Measurements from ENCODE around the gene DNMBP.
"Not testable (repeated sequence)": the region's sequence is repeated elsewhere in the genome, so short reads cannot be mapped to it uniquely, and the experiment has no call there.

The DNMBP gene

DNA sequence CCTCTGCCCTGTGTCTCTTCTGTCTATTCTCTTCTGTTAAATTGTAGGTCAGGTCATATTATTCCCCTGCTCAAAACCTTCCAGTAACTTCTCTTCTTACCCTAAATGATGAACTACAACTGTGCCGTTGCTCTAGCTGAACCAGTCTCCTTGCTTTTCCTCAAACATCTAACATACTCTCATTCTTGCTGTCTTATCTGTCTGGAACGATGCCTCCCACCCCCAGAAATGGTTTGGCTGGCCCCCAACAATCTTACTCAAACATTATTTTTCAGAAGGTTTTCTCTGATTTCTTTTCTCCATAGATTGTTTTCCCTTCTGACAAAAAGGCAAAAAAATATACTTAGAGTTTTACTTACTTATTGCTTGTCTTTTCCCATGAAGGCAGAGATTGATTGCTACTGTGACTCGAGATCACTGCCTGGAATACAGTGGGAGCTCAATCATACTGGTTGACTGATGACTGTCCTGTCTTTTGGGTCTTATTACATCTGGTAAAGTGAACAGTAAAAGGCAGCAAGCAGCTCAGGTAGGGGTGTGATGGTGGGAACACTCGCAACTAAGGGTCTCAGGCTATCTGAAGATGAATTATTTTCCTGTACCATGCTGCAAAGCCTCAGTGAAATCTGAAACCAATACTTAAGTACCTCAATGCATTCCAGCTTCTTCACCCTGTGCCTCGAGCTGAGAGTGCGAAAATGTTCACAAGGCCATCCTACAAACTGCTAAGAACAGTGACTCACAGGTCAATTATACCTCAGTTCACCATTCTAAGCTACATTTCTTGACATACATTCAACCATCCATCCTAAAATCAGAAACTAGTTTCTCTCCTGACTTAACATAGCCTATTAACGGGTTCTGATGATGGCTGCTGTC lies 67.6 kb downstream of the DNMBP start:
- Histone ChIP-seq H3K4ac (ENCODE audit: low read depth in 1 of 2, low read length in 2 of 2) (no peak overlapping the region), H4K91ac (ENCODE audit: low read length) (no peak overlapping the region), H3K27me3 (ENCODE audit: control insufficient read depth in 1 of 2, insufficient read depth in 1 of 2, low read length in 2 of 2) (no peaks in the 10 kb centered on the region), H3K18ac (ENCODE audit: low read depth in 1 of 2, low read length in 2 of 2) (peak overlapping the region; percentile 24 to 75), H4K8ac (ENCODE audit: low read length) (peak overlapping the region; percentile 64), H3K23ac (ENCODE audit: low read length in 2 of 2) (no peak overlapping the region), H3K27ac (ENCODE audit: low read length, poor library complexity, severe bottlenecking) (peak overlapping the region; percentile 82), H2AFZ (ENCODE audit: low read depth, low read length) (no peak overlapping the region), H3K9ac (ENCODE audit: low read length) (peak overlapping the region; percentile 20), H3K4me1 (ENCODE audit: control insufficient read depth, insufficient read depth, low read depth, low read length) (peaks cover 15% of the 10 kb centered on the region), H2BK120ac (ENCODE audit: low read depth, low read length) (no peak overlapping the region), H3K4me3 (ENCODE audit: insufficient read depth in 1 of 2, low read depth in 1 of 2, low read length in 2 of 2) (no peak overlapping the region), H3K9me3 (ENCODE audit: control insufficient read depth, low read length) (no peaks in the 10 kb centered on the region), H2AK5ac (ENCODE audit: low read length, severe bottlenecking) (peak overlapping the region; percentile 96), H2BK15ac (ENCODE audit: low read depth, poor library complexity, severe bottlenecking) (no peak overlapping the region), H3K79me1 (replicated peaks; ENCODE audit: low read length, poor library complexity, severe bottlenecking) (peaks cover 24% of the 10 kb centered on the region), H2BK12ac (ENCODE audit: low read length in 2 of 2) (peak overlapping the region in 1 of 2 experiments; percentile 84), H2BK5ac (ENCODE audit: low read depth, low read length, poor library complexity, severe bottlenecking) (no peak overlapping the region), H3K36me3 (ENCODE audit: control insufficient read depth in 1 of 2, insufficient read depth in 2 of 2, low read depth in 1 of 2, low read length in 2 of 2) (peaks cover 10 to 41% of the 10 kb centered on the region in 2 experiments), H3K14ac (ENCODE audit: low read length in 2 of 2) (peak overlapping the region in 1 of 2 experiments; percentile 48), H3K4me2 (ENCODE audit: low read length, poor library complexity, severe bottlenecking) (peak overlapping the region; percentile 34)
- 64% methylated on average over 7 of the region's 7 CpGs for WGBS
- DNase-seq, result peak; percentile 85

DNA sequence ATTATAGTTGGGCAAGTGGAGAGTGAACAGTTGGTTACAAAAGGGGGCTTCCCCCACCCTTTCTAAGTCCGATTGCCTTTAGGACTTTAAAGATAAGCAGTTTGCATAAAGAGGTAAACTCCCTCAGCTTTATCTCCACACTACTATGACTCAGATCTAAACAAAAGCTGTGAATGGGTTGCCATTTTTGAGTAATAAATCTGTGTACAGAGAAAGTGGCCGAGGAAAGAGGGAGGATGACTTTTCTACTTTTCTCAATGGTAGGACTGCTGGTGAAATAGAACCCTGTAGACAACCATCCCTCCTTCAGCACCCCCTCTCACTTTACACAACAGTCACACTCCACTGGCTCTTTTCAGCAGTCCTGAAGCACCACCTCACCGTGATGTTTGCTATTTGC lies 71.2 kb downstream of the DNMBP start:
- Histone ChIP-seq H3K23ac (ENCODE audit: low read length in 2 of 2) (no peak overlapping the region), H3K36me3 (ENCODE audit: control insufficient read depth in 1 of 2, insufficient read depth in 2 of 2, low read depth in 1 of 2, low read length in 2 of 2) (peaks cover 10 to 38% of the 10 kb centered on the region in 2 experiments), H3K4me1 (ENCODE audit: control insufficient read depth, insufficient read depth, low read depth, low read length) (peaks cover 13% of the 10 kb centered on the region), H3K14ac (ENCODE audit: low read length in 2 of 2) (peak overlapping the region in 1 of 2 experiments; percentile 6), H3K4me2 (ENCODE audit: low read length, poor library complexity, severe bottlenecking) (no peak overlapping the region), H4K8ac (ENCODE audit: low read length) (no peak overlapping the region), H3K27me3 (ENCODE audit: control insufficient read depth in 1 of 2, insufficient read depth in 1 of 2, low read length in 2 of 2) (no peaks in the 10 kb centered on the region), H2BK12ac (ENCODE audit: low read length in 2 of 2) (peak overlapping the region in 1 of 2 experiments; percentile 8), H3K18ac (ENCODE audit: low read depth in 1 of 2, low read length in 2 of 2) (peak overlapping the region in 1 of 2 experiments; percentile 25), H3K4me3 (ENCODE audit: insufficient read depth in 1 of 2, low read depth in 1 of 2, low read length in 2 of 2) (no peak overlapping the region), H2AK5ac (ENCODE audit: low read length, severe bottlenecking) (no peak overlapping the region), H2BK15ac (ENCODE audit: low read depth, poor library complexity, severe bottlenecking) (no peak overlapping the region), H3K4ac (ENCODE audit: low read depth in 1 of 2, low read length in 2 of 2) (no peak overlapping the region), H4K91ac (ENCODE audit: low read length) (no peak overlapping the region), H3K9ac (ENCODE audit: low read length) (no peak overlapping the region), H3K79me1 (replicated peaks; ENCODE audit: low read length, poor library complexity, severe bottlenecking) (peaks cover 27% of the 10 kb centered on the region), H2BK120ac (ENCODE audit: low read depth, low read length) (no peak overlapping the region), H3K9me3 (ENCODE audit: control insufficient read depth, low read length) (no peaks in the 10 kb centered on the region), H2AFZ (ENCODE audit: low read depth, low read length) (no peak overlapping the region), H2BK5ac (ENCODE audit: low read depth, low read length, poor library complexity, severe bottlenecking) (peak overlapping the region; percentile 1), H3K27ac (ENCODE audit: low read length, poor library complexity, severe bottlenecking) (no peak overlapping the region)
- peak; percentile 88 for DNase-seq
- 53% methylated on average over 1 of the region's 3 CpGs for WGBS

DNA sequence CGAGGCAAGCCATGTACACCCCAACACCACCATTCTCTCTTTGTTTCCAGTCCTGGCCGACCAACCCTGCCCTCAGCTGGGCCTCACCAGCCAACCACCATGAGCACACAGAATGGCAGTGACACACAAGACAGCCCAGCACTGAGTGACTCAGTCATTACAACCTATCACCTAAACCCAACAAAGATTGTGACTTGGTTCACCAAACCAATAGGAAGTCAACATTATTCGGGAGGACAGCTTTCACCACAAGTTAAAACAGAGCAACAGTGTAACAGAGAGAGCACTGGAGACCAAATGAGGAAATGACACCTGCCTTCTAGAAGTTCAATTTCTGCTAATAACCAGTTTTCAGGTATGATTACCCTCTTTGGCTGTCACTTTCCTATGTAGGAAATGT lies 72.1 kb downstream of the DNMBP start:
- H3K23ac ChIP-seq (ENCODE audit: low read length in 2 of 2), result peak overlapping the region in 1 of 2 experiments; percentile 94
- H3K9me3 ChIP-seq (ENCODE audit: control insufficient read depth, low read length), result no peaks in the 10 kb centered on the region
- no peak overlapping the region for H3K9ac ChIP-seq (ENCODE audit: low read length)
- peaks cover 24% of the 10 kb centered on the region for H3K79me1 ChIP-seq (replicated peaks; ENCODE audit: low read length, poor library complexity, severe bottlenecking)
- no peak overlapping the region for H2AK5ac ChIP-seq (ENCODE audit: low read length, severe bottlenecking)
- peaks cover 10 to 33% of the 10 kb centered on the region in 2 experiments for H3K36me3 ChIP-seq (ENCODE audit: control insufficient read depth in 1 of 2, insufficient read depth in 2 of 2, low read depth in 1 of 2, low read length in 2 of 2)
- 91% methylated on average over 3 of the region's 3 CpGs for WGBS
- no peaks in the 10 kb centered on the region for H3K27me3 ChIP-seq (ENCODE audit: control insufficient read depth in 1 of 2, insufficient read depth in 1 of 2, low read length in 2 of 2)
- H3K4me3 ChIP-seq (ENCODE audit: insufficient read depth in 1 of 2, low read depth in 1 of 2, low read length in 2 of 2), result no peak overlapping the region
- H2BK5ac ChIP-seq (ENCODE audit: low read depth, low read length, poor library complexity, severe bottlenecking), result no peak overlapping the region
- peak overlapping the region; percentile 66 to 87 for H2BK12ac ChIP-seq (ENCODE audit: low read length in 2 of 2)
- peak overlapping the region; percentile 82 for H4K8ac ChIP-seq (ENCODE audit: low read length)
- DNase-seq, result no peak
- peak overlapping the region; percentile 95 for H4K91ac ChIP-seq (ENCODE audit: low read length)
- no peak overlapping the region for H2BK120ac ChIP-seq (ENCODE audit: low read depth, low read length)
- no peak overlapping the region for H3K4ac ChIP-seq (ENCODE audit: low read depth in 1 of 2, low read length in 2 of 2)
- H3K4me1 ChIP-seq (ENCODE audit: control insufficient read depth, insufficient read depth, low read depth, low read length), result peaks cover 7% of the 10 kb centered on the region
- no peak overlapping the region for H3K27ac ChIP-seq (ENCODE audit: low read length, poor library complexity, severe bottlenecking)
- no peak overlapping the region for H2BK15ac ChIP-seq (ENCODE audit: low read depth, poor library complexity, severe bottlenecking)
- no peak overlapping the region for H2AFZ ChIP-seq (ENCODE audit: low read depth, low read length)
- peak overlapping the region; percentile 37 to 79 for H3K18ac ChIP-seq (ENCODE audit: low read depth in 1 of 2, low read length in 2 of 2)
- H3K4me2 ChIP-seq (ENCODE audit: low read length, poor library complexity, severe bottlenecking), result no peak overlapping the region
- H3K14ac ChIP-seq (ENCODE audit: low read length in 2 of 2), result no peak overlapping the region

DNA sequence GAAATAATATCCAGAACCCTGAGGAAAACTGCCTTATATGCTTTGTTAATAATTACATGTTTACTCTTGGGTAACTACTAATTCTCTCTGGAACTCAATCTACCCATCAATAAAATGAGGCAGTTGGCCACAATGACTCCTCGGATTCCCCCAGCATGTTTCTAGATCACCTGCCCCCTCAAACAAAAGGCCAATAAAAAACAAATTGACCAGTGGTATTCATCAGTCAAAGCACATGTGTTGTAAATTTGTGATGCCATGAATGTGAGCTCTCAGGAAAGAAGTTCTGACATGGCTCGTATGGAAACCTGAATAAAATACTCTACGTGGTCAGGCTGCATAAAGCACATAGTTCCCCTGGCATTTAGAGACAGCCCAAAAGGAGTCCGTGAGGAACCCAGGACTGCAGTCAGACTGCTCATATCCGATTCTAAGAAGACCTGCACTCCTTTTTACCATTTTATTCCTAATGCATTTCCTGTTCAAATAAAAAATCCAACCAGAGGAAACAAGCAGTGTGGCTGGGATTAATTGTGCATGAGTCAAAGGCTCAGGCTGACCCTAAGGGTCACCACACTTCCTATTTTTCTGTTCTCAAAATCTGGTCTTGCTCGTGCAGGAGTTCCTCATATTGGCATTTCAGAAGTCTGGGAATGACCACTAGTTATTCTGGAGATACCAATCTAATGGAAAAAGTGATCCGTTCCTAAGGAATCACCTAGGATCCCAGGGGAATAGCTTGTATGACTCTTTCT lies 77.4 kb downstream of the DNMBP start:
- no CpG with 5 or more reads among the region's 7 CpGs for WGBS

More for the DNA sequence above, 77.4 kb downstream of the DNMBP start:
- H3K23ac ChIP-seq (ENCODE audit: low read length in 2 of 2); H2AFZ ChIP-seq (ENCODE audit: low read depth, low read length); H3K4me3 ChIP-seq (ENCODE audit: insufficient read depth in 1 of 2, low read depth in 1 of 2, low read length in 2 of 2); H3K14ac ChIP-seq (ENCODE audit: low read length in 2 of 2); H2BK15ac ChIP-seq (ENCODE audit: low read depth, poor library complexity, severe bottlenecking); H3K79me1 ChIP-seq (replicated peaks; ENCODE audit: low read length, poor library complexity, severe bottlenecking); H4K91ac ChIP-seq (ENCODE audit: low read length); H3K27me3 ChIP-seq (ENCODE audit: control insufficient read depth in 1 of 2, insufficient read depth in 1 of 2, low read length in 2 of 2); H2BK120ac ChIP-seq (ENCODE audit: low read depth, low read length); H3K4me1 ChIP-seq (ENCODE audit: control insufficient read depth, insufficient read depth, low read depth, low read length); H3K4me2 ChIP-seq (ENCODE audit: low read length, poor library complexity, severe bottlenecking); H4K8ac ChIP-seq (ENCODE audit: low read length); H3K9me3 ChIP-seq (ENCODE audit: control insufficient read depth, low read length): not testable (repeated sequence)
- peaks cover 2 to 26% of the 10 kb centered on the region in 2 experiments for H3K36me3 ChIP-seq (ENCODE audit: control insufficient read depth in 1 of 2, insufficient read depth in 2 of 2, low read depth in 1 of 2, low read length in 2 of 2)
- peak overlapping the region; percentile 11 for H3K9ac ChIP-seq (ENCODE audit: low read length)
- peak overlapping the region in 1 of 2 experiments; percentile 54 for H3K18ac ChIP-seq (ENCODE audit: low read depth in 1 of 2, low read length in 2 of 2)
- peak overlapping the region; percentile 66 for H2BK5ac ChIP-seq (ENCODE audit: low read depth, low read length, poor library complexity, severe bottlenecking)
- peak; percentile 27 for DNase-seq
- peak overlapping the region; percentile 88 for H3K27ac ChIP-seq (ENCODE audit: low read length, poor library complexity, severe bottlenecking)
- peak overlapping the region in 1 of 2 experiments; percentile 71 for H2BK12ac ChIP-seq (ENCODE audit: low read length in 2 of 2)
- H3K4ac ChIP-seq (ENCODE audit: low read depth in 1 of 2, low read length in 2 of 2), result peak overlapping the region in 1 of 2 experiments; percentile 49
- peak overlapping the region; percentile 87 for H2AK5ac ChIP-seq (ENCODE audit: low read length, severe bottlenecking)

Data from mesenchymal stem cell (in vitro differentiated cells and primary cell).